ENCODE results near the gene FFAR1.
"Not testable (repeated sequence)": the region's sequence is repeated elsewhere in the genome, so short reads cannot be mapped to it uniquely, and the experiment has no call there.

FFAR1 gene

GRCh38 chr19:35369522-35369921, 21.8 kb downstream of the FFAR1 start:
- TF ChIP-seq CTCF (conservative IDR thresholded peaks at IDR 0.05; ENCODE audit: low read length) = no peak
- no peak overlapping the region for H3K4me3 ChIP-seq (ENCODE audit: low read length)
- no peak for DNase-seq (ENCODE audit: low read depth)

GRCh38 chr19:35370722-35371121, 23.0 kb downstream of the FFAR1 start, which contains the start of gene GPR42:
Gene GPR42 (plus strand): TSS chr19:35371068. CDS start chr19:35371360, 292 bp downstream.
- no peak within 1 kb of the TSS for H3K4me3 ChIP-seq (ENCODE audit: low read length)
- no peak for TF ChIP-seq CTCF (conservative IDR thresholded peaks at IDR 0.05; ENCODE audit: low read length)
- DNase-seq (ENCODE audit: low read depth) = no peak

GRCh38 chr19:35373492-35373891, 25.8 kb downstream of the FFAR1 start:
- no peak overlapping the region for H3K4me3 ChIP-seq (ENCODE audit: low read length)
- no peak for TF ChIP-seq CTCF (conservative IDR thresholded peaks at IDR 0.05; ENCODE audit: low read length)
- DNase-seq (ENCODE audit: low read depth) = no peak

- not testable (repeated sequence) for DNase-seq (ENCODE audit: low read depth)
Observed at GRCh38 chr19:35374031-35374430, 26.3 kb downstream of the FFAR1 start.

GRCh38 chr19:35375505-35376307, 28.0 kb downstream of the FFAR1 start:
- no peak overlapping the region for H3K4me3 ChIP-seq (ENCODE audit: low read length)
- DNase-seq (ENCODE audit: low read depth) = no peak
- TF ChIP-seq CTCF (conservative IDR thresholded peaks at IDR 0.05; ENCODE audit: low read length) = no peak

More at GRCh38 chr19:35374031-35374430, 26.3 kb downstream of the FFAR1 start:
- not testable (repeated sequence) for H3K4me3 ChIP-seq (ENCODE audit: low read length)

GRCh38 chr19:35377656-35378055, 30.0 kb downstream of the FFAR1 start:
- H3K4me3 ChIP-seq (ENCODE audit: low read length) = no peak overlapping the region
- TF ChIP-seq CTCF (conservative IDR thresholded peaks at IDR 0.05; ENCODE audit: low read length) = no peak
- DNase-seq (ENCODE audit: low read depth) = no peak

- no peak for DNase-seq (ENCODE audit: low read depth)
- no peak for TF ChIP-seq CTCF (conservative IDR thresholded peaks at IDR 0.05; ENCODE audit: low read length)
- no peak overlapping the region for H3K4me3 ChIP-seq (ENCODE audit: low read length)
Observed at GRCh38 chr19:35378356-35378755, 30.7 kb downstream of the FFAR1 start.

GRCh38 chr19:35379545-35379944, 31.8 kb downstream of the FFAR1 start:
- DNase-seq (ENCODE audit: low read depth); H3K4me3 ChIP-seq (ENCODE audit: low read length): not testable (repeated sequence)
